Dendritic cell treated with granulocyte-macrophage colony-stimulating factor and Interleukin-4, amounts not matched to agents 40 ng/mL and 50 ng/mL, for 4 days (primary cell): ENCODE data around the gene SEMA6A.

Experiments used
- H3K27ac Mint-ChIP-seq: one replicate; pipeline ENCODE4 v1.8.0; 2022; ENCODE audit warnings: mild to moderate bottlenecking, mixed read lengths
- H3K27me3 Mint-ChIP-seq: one replicate; pipeline ENCODE4 v1.8.0; 2022; ENCODE audit warnings: mild to moderate bottlenecking, mixed read lengths
- H3K36me3 Mint-ChIP-seq: one replicate; pipeline ENCODE4 v1.8.0; 2022; ENCODE audit warnings: low read depth, mixed read lengths
- H3K4me1 Mint-ChIP-seq: one replicate; pipeline ENCODE4 v1.8.0; 2022; ENCODE audit warnings: low read depth, mixed read lengths
- H3K4me3 Mint-ChIP-seq: one replicate; pipeline ENCODE4 v1.8.0; 2022; ENCODE audit warnings: mild to moderate bottlenecking, moderate library complexity, mixed read lengths
- H3K9me3 Mint-ChIP-seq: one replicate; pipeline ENCODE4 v1.8.0; 2022; ENCODE audit warnings: mixed read lengths
- intact Hi-C: fragments of 100-400 bp; cut with micrococcal nuclease; formaldehyde crosslinking; loops from one replicate; pipeline ENCODE4 v1.15.0; 2022

SEMA6A gene

GRCh38 chr5:116453988-116454411 lies 120.6 kb downstream of the SEMA6A start:
- Mint-ChIP-seq H3K4me3 (peak overlapping the region; percentile 9), H3K9me3 (no peaks in the 10 kb centered on the region), H3K36me3 (no peaks in the 10 kb centered on the region), H3K27ac (no peak overlapping the region), H3K27me3 (no peaks in the 10 kb centered on the region), H3K4me1 (peaks cover 13% of the 10 kb centered on the region)
- intact Hi-C loops, result no loop called here

DNA sequence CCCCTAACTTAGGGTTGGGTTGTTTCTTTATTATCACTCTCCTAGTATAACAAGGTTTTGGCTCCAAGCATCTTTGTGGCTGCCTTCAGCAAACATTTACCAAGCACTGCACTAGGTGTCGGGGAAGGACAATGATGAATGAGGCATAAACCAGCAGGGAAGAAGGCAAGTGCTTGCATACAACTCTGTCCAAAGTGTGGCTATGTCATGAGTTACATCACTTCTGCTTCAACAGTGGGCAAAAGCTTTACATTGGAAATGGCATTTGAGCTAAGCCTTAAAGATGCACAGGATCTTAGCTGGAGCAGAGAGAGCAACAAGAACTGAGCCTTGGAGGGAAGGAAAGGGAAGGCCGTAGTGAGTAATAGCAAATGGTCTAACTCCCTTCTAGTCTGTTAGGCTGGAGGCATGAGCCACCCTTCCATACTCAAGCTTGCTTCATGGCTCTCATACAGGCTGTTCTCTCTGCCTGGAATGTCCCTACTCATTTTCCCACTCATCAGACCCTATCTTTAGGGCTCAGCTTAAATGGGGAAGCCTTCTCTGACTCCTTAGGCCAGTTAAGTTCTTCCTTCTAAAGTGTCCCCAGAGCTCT lies 121.8 kb downstream of the SEMA6A start:
- no peak overlapping the region for H3K27ac Mint-ChIP-seq
- intact Hi-C loops, result no loop called here
- peaks cover 13% of the 10 kb centered on the region for H3K4me1 Mint-ChIP-seq
- H3K9me3 Mint-ChIP-seq, result no peaks in the 10 kb centered on the region
- H3K36me3 Mint-ChIP-seq, result no peaks in the 10 kb centered on the region
- H3K4me3 Mint-ChIP-seq, result no peak overlapping the region
- H3K27me3 Mint-ChIP-seq, result no peaks in the 10 kb centered on the region

DNA sequence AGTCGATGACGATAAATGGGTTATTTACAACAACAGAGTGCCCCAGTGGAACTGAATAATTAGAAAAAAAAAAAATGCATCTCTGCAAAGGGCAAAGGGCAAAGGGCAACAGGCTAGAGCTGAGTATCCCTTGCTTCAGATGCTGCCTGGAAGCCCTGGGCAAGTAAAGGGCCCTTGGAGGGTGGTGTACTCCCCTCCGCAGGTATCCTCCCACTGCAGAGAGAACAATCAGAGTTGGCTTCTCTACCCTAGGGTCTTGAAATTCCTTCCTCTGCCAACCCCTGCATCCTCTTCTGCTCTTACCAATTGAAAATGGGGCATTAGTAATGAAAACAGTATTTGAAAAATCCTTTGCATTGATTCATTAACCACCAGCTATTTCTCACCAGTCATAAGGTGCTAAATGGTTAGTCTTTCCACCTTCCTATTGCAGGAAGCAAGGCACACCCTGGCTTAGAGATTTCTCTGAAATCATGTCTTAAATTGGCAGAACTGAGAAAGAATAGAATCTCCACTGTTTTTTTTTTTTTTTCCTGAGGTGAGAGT lies 122.6 kb downstream of the SEMA6A start:
- intact Hi-C loops, result no loop called here
- H3K36me3 Mint-ChIP-seq, result peaks cover 6% of the 10 kb centered on the region
- H3K4me3 Mint-ChIP-seq, result no peak overlapping the region
- H3K9me3 Mint-ChIP-seq, result peaks cover under 1% of the 10 kb centered on the region
- no peaks in the 10 kb centered on the region for H3K27me3 Mint-ChIP-seq
- H3K4me1 Mint-ChIP-seq, result peaks cover 13% of the 10 kb centered on the region
- no peak overlapping the region for H3K27ac Mint-ChIP-seq

- Mint-ChIP-seq H3K27me3 (no peaks in the 10 kb centered on the region), H3K4me3 (no peak overlapping the region), H3K36me3 (peaks cover 16% of the 10 kb centered on the region), H3K9me3 (peaks cover 10% of the 10 kb centered on the region), H3K4me1 (peaks cover 13% of the 10 kb centered on the region), H3K27ac (no peak overlapping the region)
- intact Hi-C loops, result no loop called here
Observed at GRCh38 chr5:116451066-116451465, 123.6 kb downstream of the SEMA6A start.

DNA sequence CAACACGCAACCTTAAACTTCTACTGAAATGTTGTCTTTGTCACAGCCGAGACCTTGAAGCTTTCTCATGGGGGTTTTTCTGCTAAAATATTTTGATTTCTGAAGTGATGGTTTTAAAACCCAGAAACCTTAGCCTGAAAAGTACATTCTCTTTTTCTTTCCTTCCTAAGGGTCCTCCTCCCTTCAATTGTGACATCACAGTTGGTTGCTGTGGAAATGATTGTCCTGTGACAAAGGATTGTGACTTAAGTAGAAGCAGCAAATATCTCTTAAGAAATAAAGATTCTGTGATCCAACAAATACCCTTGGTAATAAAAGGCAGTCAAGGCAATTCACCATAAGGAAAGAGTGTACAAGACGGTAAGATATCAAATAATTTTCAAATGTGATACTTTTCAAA lies 125.2 kb downstream of the SEMA6A start:
- H3K4me3 Mint-ChIP-seq, result no peak overlapping the region
- no peaks in the 10 kb centered on the region for H3K27me3 Mint-ChIP-seq
- intact Hi-C loops, result no loop called here
- H3K27ac Mint-ChIP-seq, result no peak overlapping the region
- peaks cover 14% of the 10 kb centered on the region for H3K9me3 Mint-ChIP-seq
- peaks cover 22% of the 10 kb centered on the region for H3K36me3 Mint-ChIP-seq
- H3K4me1 Mint-ChIP-seq, result peaks cover 8% of the 10 kb centered on the region

DNA sequence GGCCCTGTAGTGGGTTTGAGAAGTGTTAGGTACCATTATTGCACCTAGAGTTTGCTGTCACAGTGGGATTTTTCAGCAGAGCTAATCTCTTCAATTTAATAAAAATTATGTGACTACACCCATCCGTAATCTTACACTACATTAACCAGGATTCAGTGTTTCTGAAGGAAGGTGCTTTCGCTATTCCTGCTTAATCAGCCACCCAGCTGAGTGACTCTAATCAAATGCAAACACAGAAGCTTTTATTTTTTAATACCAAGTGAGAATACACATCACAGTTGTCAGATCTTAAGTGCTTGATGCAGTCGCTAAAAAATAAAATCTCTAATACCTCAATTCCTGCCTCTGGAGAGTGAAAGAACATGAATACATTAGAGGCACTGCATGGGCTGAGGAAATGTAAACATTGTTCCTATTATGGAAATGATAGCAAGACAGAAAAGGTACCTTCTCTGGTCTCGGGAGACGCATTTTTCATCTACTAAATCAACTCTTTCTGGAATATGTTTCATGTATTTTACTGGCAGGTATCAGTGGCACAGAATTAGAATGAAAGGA lies 125.7 kb downstream of the SEMA6A start:
- Mint-ChIP-seq H3K27me3 (no peaks in the 10 kb centered on the region), H3K4me1 (peaks cover 3% of the 10 kb centered on the region), H3K36me3 (peaks cover 22% of the 10 kb centered on the region), H3K27ac (no peak overlapping the region), H3K9me3 (peaks cover 14% of the 10 kb centered on the region), H3K4me3 (no peak overlapping the region)
- intact Hi-C loops, result no loop called here

DNA sequence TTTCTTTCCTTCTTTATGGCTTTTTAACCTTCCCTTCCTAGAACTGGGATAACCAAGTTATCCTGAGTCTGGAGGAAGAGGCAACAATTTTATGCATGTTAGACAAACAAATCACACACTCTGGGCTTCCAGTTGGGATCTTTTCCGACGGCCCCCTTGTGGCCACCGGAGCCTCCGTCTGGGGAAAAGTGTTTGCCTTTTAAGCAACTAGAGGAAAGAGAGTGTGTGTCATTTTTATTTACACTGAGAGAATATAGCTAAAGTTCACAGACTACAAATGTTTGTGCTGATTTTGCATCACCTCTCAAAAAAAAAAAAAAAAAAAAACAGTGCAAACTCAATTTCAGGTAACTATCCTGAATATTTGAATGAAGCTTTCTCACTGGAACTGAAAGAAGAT lies 126.2 kb downstream of the SEMA6A start:
- Mint-ChIP-seq H3K36me3 (peaks cover 22% of the 10 kb centered on the region), H3K27me3 (no peaks in the 10 kb centered on the region), H3K4me3 (no peak overlapping the region), H3K27ac (no peak overlapping the region), H3K4me1 (no peaks in the 10 kb centered on the region), H3K9me3 (peaks cover 14% of the 10 kb centered on the region)
- intact Hi-C loops, result no loop called here

GRCh38 chr5:116446356-116447005 lies 128.1 kb downstream of the SEMA6A start:
- Mint-ChIP-seq H3K9me3 (peaks cover 14% of the 10 kb centered on the region), H3K27ac (no peak overlapping the region), H3K36me3 (peaks cover 22% of the 10 kb centered on the region), H3K27me3 (no peaks in the 10 kb centered on the region), H3K4me1 (no peaks in the 10 kb centered on the region), H3K4me3 (no peak overlapping the region)
- intact Hi-C loops, result no loop called here

DNA sequence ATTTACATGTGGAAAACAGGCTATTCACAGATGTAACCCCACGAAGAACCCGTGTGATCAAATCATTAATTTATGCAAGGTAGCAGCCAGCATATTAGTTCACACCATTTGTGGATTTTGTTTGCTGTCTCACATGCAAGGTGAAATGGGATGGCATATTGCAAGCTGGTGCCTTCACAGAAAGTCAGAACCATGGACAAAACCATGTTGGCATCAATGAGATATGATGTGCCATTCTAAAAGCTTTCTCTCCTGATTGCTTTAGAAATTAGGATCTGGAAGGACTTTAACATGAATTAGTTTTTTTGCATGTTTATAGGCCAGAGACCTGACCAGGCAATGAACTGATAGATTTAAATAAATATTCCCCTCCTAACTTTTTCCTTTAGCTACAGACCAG lies 129.3 kb downstream of the SEMA6A start:
- H3K27me3 Mint-ChIP-seq, result no peaks in the 10 kb centered on the region
- H3K27ac Mint-ChIP-seq, result no peak overlapping the region
- peaks cover 22% of the 10 kb centered on the region for H3K36me3 Mint-ChIP-seq
- no peaks in the 10 kb centered on the region for H3K4me1 Mint-ChIP-seq
- peaks cover 14% of the 10 kb centered on the region for H3K9me3 Mint-ChIP-seq
- H3K4me3 Mint-ChIP-seq, result no peak overlapping the region
- intact Hi-C loops, result no loop called here

- intact Hi-C loops, result no loop called here
- Mint-ChIP-seq H3K4me1 (no peaks in the 10 kb centered on the region), H3K9me3 (peaks cover 14% of the 10 kb centered on the region), H3K27ac (no peak overlapping the region), H3K4me3 (no peak overlapping the region), H3K36me3 (peaks cover 22% of the 10 kb centered on the region), H3K27me3 (no peaks in the 10 kb centered on the region)
Observed at GRCh38 chr5:116444373-116445295, 130.0 kb downstream of the SEMA6A start.

- Mint-ChIP-seq H3K4me3 (no peak overlapping the region), H3K27me3 (no peaks in the 10 kb centered on the region), H3K36me3 (peaks cover 22% of the 10 kb centered on the region), H3K4me1 (no peaks in the 10 kb centered on the region), H3K27ac (no peak overlapping the region), H3K9me3 (peaks cover 14% of the 10 kb centered on the region)
- intact Hi-C loops, result no loop called here
Observed at GRCh38 chr5:116442931-116443551, 131.6 kb downstream of the SEMA6A start.

GRCh38 chr5:116442095-116442534 lies 132.5 kb downstream of the SEMA6A start:
- Mint-ChIP-seq H3K27ac (no peak overlapping the region), H3K4me3 (no peak overlapping the region), H3K9me3 (peaks cover 14% of the 10 kb centered on the region), H3K27me3 (no peaks in the 10 kb centered on the region), H3K36me3 (peaks cover 17% of the 10 kb centered on the region), H3K4me1 (no peaks in the 10 kb centered on the region)
- intact Hi-C loops, result no loop called here

DNA sequence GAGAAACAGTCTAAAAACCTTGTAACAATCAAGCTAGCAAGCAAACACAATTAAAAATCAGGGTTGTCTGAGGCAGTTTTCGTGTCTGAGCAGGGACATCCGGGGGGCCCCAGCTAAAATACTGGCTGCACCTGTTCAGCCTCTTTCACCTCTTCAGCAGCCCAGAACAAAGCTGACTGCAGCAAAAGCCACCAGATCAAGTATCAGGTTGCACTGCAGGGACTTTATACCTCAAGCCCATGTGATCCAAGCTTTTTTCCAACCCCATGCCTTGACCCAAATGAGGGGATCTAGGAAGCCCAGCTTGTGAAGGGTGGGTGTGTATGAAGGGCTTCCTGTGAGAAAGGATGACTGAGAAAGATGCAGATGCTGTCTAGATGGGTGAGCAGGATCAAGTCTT lies 133.4 kb downstream of the SEMA6A start:
- intact Hi-C loops, result no loop called here
- H3K27me3 Mint-ChIP-seq, result no peaks in the 10 kb centered on the region
- no peak overlapping the region for H3K27ac Mint-ChIP-seq
- H3K4me1 Mint-ChIP-seq, result no peaks in the 10 kb centered on the region
- H3K36me3 Mint-ChIP-seq, result peaks cover 8% of the 10 kb centered on the region
- H3K9me3 Mint-ChIP-seq, result peaks cover 6% of the 10 kb centered on the region
- no peak overlapping the region for H3K4me3 Mint-ChIP-seq
